ENCODE measurements around the gene NCAPD2.

Gene NCAPD2

DNA sequence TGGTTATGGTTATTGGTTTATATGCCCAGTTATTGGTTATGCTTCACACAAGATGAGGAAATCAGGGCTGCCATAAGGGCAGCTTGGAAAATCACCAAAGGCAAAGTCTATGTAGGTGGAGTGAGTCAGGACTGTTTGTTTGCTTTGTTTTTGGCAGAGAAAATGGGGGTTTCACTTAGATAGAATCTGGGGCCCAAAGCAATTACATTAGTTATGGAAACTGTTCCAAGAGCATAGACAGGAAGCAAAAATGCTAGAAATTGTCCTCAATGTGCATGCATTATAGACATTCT lies 25.7 kb upstream of the NCAPD2 start:
- TF ChIP-seq, protein P1, sequence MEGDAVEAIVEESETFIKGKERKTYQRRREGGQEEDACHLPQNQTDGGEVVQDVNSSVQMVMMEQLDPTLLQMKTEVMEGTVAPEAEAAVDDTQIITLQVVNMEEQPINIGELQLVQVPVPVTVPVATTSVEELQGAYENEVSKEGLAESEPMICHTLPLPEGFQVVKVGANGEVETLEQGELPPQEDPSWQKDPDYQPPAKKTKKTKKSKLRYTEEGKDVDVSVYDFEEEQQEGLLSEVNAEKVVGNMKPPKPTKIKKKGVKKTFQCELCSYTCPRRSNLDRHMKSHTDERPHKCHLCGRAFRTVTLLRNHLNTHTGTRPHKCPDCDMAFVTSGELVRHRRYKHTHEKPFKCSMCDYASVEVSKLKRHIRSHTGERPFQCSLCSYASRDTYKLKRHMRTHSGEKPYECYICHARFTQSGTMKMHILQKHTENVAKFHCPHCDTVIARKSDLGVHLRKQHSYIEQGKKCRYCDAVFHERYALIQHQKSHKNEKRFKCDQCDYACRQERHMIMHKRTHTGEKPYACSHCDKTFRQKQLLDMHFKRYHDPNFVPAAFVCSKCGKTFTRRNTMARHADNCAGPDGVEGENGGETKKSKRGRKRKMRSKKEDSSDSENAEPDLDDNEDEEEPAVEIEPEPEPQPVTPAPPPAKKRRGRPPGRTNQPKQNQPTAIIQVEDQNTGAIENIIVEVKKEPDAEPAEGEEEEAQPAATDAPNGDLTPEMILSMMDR (IDR thresholded peaks at IDR 0.05; ENCODE audit: low read depth, low read length), result no peak
- Histone ChIP-seq H3K4me3 (ENCODE audit: low read depth, low read length) (no peak overlapping the region), H3K27ac (no peak overlapping the region), H3K9me3 (ENCODE audit: severe bottlenecking) (no peaks in the 10 kb centered on the region), H3K36me3 (peaks cover 23% of the 10 kb centered on the region), H3K27me3 (ENCODE audit: insufficient read depth, low read depth, severe bottlenecking) (no peaks in the 10 kb centered on the region)
- no peak for DNase-seq

DNA sequence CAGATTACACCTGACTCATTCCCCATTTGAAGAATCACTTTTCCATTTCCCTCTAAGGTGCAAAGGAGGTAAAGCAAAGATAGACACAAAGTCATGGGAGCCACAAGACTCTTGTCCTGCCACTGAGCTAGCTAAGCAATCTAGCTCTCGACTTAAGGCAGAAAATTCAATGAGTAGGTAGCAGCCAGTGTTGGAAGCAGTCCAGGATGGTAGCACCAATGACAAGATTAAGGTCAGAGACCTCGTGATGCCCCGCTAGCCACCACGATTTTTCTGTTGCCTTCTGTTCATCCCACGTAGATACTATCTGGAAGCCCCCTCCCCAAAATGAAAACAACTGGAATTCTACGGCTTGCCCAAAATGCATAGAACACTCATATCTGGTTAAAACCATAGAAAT lies 24.8 kb upstream of the NCAPD2 start:
- H3K9me3 ChIP-seq (ENCODE audit: severe bottlenecking), result no peaks in the 10 kb centered on the region
- H3K36me3 ChIP-seq, result peaks cover 20% of the 10 kb centered on the region
- no peaks in the 10 kb centered on the region for H3K27me3 ChIP-seq (ENCODE audit: insufficient read depth, low read depth, severe bottlenecking)
- DNase-seq, result no peak
- TF ChIP-seq, protein P1 (IDR thresholded peaks at IDR 0.05; ENCODE audit: low read depth, low read length), result no peak
- no peak overlapping the region for H3K4me3 ChIP-seq (ENCODE audit: low read depth, low read length)
- no peak overlapping the region for H3K27ac ChIP-seq

DNA sequence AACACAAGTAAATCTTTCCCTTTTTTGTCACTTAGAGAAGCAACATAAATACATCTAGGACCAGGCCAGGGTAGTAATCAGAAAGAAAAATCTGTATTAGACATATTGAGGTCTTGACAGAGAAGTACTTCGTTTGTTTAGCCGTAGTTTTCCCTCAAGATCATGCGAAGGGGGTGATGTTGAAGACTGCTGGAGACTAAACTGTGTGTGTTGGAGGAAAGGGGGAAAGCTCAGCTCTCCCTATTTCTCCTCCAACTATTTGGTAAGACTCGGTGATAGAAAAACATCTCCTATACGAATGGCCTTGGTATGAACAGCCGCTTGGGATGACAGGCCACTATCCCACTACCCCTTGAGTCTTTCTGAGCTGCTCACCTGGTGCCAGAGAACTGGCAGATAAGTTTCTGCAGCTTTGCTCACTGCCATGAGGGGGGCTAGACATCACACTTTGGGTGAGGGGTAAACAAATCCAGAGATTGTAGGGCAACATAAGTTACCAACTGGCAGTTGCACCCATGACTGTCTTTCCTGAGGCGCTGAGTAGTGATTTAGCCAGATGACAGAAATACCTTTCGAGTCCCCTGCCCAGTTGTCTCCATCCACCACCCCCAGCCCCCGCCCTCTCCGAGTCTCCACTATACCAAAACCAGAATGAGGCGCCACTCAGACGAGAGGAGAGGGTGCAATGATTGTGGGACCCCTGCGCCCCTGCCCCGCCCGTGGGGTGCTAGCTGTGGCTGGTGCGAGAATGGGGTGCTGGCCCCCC lies 24.1 kb upstream of the NCAPD2 start:
- no peak for DNase-seq
- H3K4me3 ChIP-seq (ENCODE audit: low read depth, low read length), result peak overlapping the region; percentile 81
- H3K27me3 ChIP-seq (ENCODE audit: insufficient read depth, low read depth, severe bottlenecking), result no peaks in the 10 kb centered on the region
- H3K9me3 ChIP-seq (ENCODE audit: severe bottlenecking), result no peaks in the 10 kb centered on the region
- H3K36me3 ChIP-seq, result peaks cover 13% of the 10 kb centered on the region
- TF ChIP-seq, protein P1 (IDR thresholded peaks at IDR 0.05; ENCODE audit: low read depth, low read length), result no peak
- peak overlapping the region; percentile 78 for H3K27ac ChIP-seq

DNA sequence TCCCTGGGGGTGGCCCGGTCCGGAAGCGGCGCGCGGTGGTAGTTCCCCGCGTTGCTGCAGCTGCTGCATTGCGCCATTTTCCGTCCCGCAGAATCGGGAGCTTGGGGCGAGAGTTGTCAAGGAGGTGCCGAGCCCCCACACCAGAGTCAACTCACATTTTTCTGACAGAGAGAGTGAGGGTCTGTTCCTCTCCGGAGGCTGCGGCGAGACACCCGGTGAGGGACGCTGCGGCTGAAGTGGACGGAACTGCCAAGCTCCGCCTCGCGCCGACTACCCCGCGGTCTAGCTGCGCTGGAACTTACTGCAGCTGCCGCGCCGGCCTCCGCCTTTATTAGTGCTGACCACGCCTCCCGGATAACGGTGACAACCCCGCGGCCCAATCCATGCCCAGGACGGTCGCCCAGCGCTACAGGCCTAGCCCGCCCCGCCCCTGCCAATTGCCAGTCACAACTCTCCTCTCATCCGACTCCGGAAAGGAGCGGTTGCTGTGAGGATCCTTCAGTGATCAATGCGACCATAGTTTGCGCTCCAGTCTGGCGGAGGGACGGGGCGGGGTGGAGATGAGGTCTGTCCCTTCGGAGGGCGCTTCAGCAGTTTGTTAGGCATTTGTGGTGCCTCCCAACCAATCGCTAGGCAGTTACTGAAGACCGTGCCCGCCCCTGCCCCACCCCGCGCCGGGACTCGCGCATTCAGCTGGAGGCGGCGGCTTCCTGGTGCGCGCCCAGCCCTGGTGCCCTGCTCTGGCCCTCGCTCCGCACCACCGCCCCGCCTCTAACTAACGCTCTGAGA lies 23.3 kb upstream of the NCAPD2 start, which contains the start of gene VAMP1:
Gene VAMP1, minus strand, starts transcription at position 303 of the 789 bp plus-strand sequence. Its CDS starts 146 bp downstream, at position 157.
- Histone ChIP-seq H3K27me3 (ENCODE audit: insufficient read depth, low read depth, severe bottlenecking) (no peaks in the 10 kb centered on the region), H3K27ac (peak within 1 kb of the TSS; percentile 78), H3K9me3 (ENCODE audit: severe bottlenecking) (no peaks in the 10 kb centered on the region), H3K36me3 (peaks cover 8% of the 10 kb centered on the region), H3K4me3 (ENCODE audit: low read depth, low read length) (peak within 1 kb of the TSS; percentile 81)
- TF ChIP-seq, protein P1 (IDR thresholded peaks at IDR 0.05; ENCODE audit: low read depth, low read length), result no peak
- peak; percentile 99 for DNase-seq

DNA sequence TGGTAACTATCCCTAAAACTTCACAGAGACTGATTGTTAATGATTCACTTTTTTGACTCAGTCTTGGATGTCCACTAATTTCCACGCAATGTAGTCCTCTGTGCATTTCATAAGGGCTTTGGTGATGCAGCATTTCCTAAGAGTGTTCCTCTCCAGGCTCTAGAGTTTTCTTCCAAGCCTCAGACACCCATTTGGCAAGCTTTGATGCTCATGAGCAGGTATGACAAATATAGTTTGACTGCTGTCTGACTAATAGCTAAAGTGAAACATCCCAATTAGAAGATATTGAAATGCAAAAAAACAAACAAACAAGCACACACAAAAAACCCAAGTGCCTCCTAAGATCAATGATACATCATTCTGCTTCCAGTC lies 21.9 kb upstream of the NCAPD2 start:
- TF ChIP-seq, protein P1 (IDR thresholded peaks at IDR 0.05; ENCODE audit: low read depth, low read length), result no peak
- DNase-seq, result no peak

More for the DNA sequence above, 21.9 kb upstream of the NCAPD2 start:
- H3K27me3 ChIP-seq (ENCODE audit: insufficient read depth, low read depth, severe bottlenecking), result no peaks in the 10 kb centered on the region
- no peak overlapping the region for H3K27ac ChIP-seq
- no peaks in the 10 kb centered on the region; the same call in 1 of the 2 replicates for H3K36me3 ChIP-seq
- H3K4me3 ChIP-seq (ENCODE audit: low read depth, low read length), result no peak overlapping the region
- H3K9me3 ChIP-seq (ENCODE audit: severe bottlenecking), result no peaks in the 10 kb centered on the region

Measured in WERI-Rb-1 (cell line).